SK-N-MC (cell line): ENCODE measurements around the gene CLEC10A.

Source experiments
- EZH2 ChIP-seq: fragments of 200-600 bp; sonication (generic); IDR thresholded peaks from one replicate; pipeline ENCODE4 v1.6.1; 2017; ENCODE audit warnings: antibody characterized with exemption
- POLR2AphosphoS5 ChIP-seq: IDR thresholded peaks from 2 replicates; pipeline ENCODE4 v1.6.1; 2012; ENCODE audit warnings: mild to moderate bottlenecking, low read depth, low read length, borderline replicate concordance

- TF ChIP-seq POLR2AphosphoS5 (no peak), EZH2 (no peak)
Observed at GRCh38 chr17:7079581-7080455, at the start of gene CLEC10A.
